H1 (cell line): ENCODE data around the gene ATP11C. TPM values are rescaled to one million over a fixed set of nuclear protein-coding genes. Genes with fewer than 3 reads are reported as not detected.

Source experiments
- CTCF ChIA-PET: fragments of 300-600 bp; sonication (Branson Sonifier 250); formaldehyde crosslinking; loops from one replicate; lab custom pipeline; 2021; ENCODE audit not compliant: partially characterized antibody; lab: Charles Lee
- POLR2A ChIA-PET: fragments of 300-600 bp; sonication (Branson Sonifier 250); formaldehyde crosslinking; loops from one replicate; lab custom pipeline; 2021; ENCODE audit warnings: inconsistent platforms; ENCODE audit not compliant: partially characterized antibody; lab: Charles Lee
- DNase-seq, 2 experiments: peaks; one replicate each; pipeline versions ENCODE4 v3.0.0 to v3.0.0-alpha.2; 2010 to 2022; ENCODE audit warnings: low spot score in 2 of 2, low read depth in 1 of 2, mixed read lengths in 1 of 2
- FAIRE-seq: peaks from 2 replicates; lab custom pipeline; 2011; peaks lifted over from hg19 to GRCh38; lab: Jason Lieb, UNC
- H2AFZ ChIP-seq: 2 replicates; pipeline ENCODE4 v1.8.1; 2012; ENCODE audit warnings: low read length, inconsistent platforms
- H2AK5ac ChIP-seq: 2 replicates; pipeline ENCODE4 v1.6.1; 2013; ENCODE audit warnings: low read depth, low read length
- H2BK120ac ChIP-seq: replicated peaks from 2 replicates; pipeline ENCODE3; 2013; ENCODE audit warnings: low read depth, low read length, inconsistent platforms
- H2BK12ac ChIP-seq: 2 replicates; pipeline ENCODE4 v1.6.1; 2013; ENCODE audit warnings: low read depth, low read length
- H2BK15ac ChIP-seq: 2 replicates; pipeline ENCODE4 v1.6.1; 2013; ENCODE audit warnings: low read length
- H2BK20ac ChIP-seq: 2 replicates; pipeline ENCODE4 v1.6.1; 2013; ENCODE audit warnings: low read length
- H2BK5ac ChIP-seq: 2 replicates; pipeline ENCODE4 v1.6.1; 2013; ENCODE audit warnings: low read depth, low read length
- H3K14ac ChIP-seq: 2 replicates; pipeline ENCODE4 v1.6.1; 2013; ENCODE audit warnings: inconsistent platforms; ENCODE audit not compliant: insufficient read length
- H3K18ac ChIP-seq: 2 replicates; pipeline ENCODE4 v1.6.1; 2013; ENCODE audit warnings: low read length; ENCODE audit errors: extremely low read depth
- H3K23ac ChIP-seq: 2 replicates; pipeline ENCODE4 v1.6.1; 2013; ENCODE audit warnings: inconsistent platforms; ENCODE audit not compliant: insufficient read length
- H3K23me2 ChIP-seq: 2 replicates; pipeline ENCODE4 v1.6.1; 2013; ENCODE audit warnings: low read depth, low read length
- H3K27ac ChIP-seq: 2 replicates; pipeline ENCODE4 v1.6.1; 2011; ENCODE audit warnings: low read depth, low read length, inconsistent platforms
- H3K27me3 ChIP-seq, 4 experiments: replicated peaks in 1 of 4; 1 replicate in 1 of 4; 2 replicates in 3 of 4; pipeline versions ENCODE4 v1.6.1 to v1.8.1; 2011 to 2013; ENCODE audit warnings: low read length in 3 of 4, mild to moderate bottlenecking in 3 of 4, inconsistent platforms in 2 of 4, mixed read lengths in 2 of 4, moderate library complexity in 1 of 4; ENCODE audit not compliant: control insufficient read depth in 3 of 4, insufficient read depth in 3 of 4; ENCODE audit errors: extremely low read depth in 1 of 4
- H3K36me3 ChIP-seq, 4 experiments: 2 replicates each; pipeline versions ENCODE4 v1.6.1 to v1.8.1; 2011 to 2013; ENCODE audit warnings: mild to moderate bottlenecking in 4 of 4, low read length in 3 of 4, moderate library complexity in 2 of 4, control low read depth in 1 of 4, inconsistent platforms in 1 of 4; ENCODE audit not compliant: insufficient read depth in 4 of 4, control insufficient read depth in 2 of 4
- H3K4ac ChIP-seq: replicated peaks from 2 replicates; pipeline ENCODE3; 2013; ENCODE audit warnings: low read length, low read depth, mixed read lengths, inconsistent platforms; ENCODE audit not compliant: insufficient read length
- H3K4me1 ChIP-seq, 4 experiments: replicated peaks in 1 of 4; 1 replicate in 1 of 4; 2 replicates in 3 of 4; pipeline versions ENCODE4 v1.6.1 to v1.8.1; 2011 to 2013; ENCODE audit warnings: low read length in 3 of 4, inconsistent platforms in 2 of 4, mixed read lengths in 1 of 4; ENCODE audit not compliant: insufficient read depth in 4 of 4, control insufficient read depth in 3 of 4
- H3K4me2 ChIP-seq, 2 experiments: 2 replicates each; pipeline versions ENCODE4 v1.6.1 to v1.8.1; 2011 to 2013; ENCODE audit warnings: low read depth in 2 of 2, low read length in 2 of 2, control low read depth in 1 of 2, inconsistent platforms in 1 of 2, mild to moderate bottlenecking in 1 of 2; ENCODE audit not compliant: insufficient read depth in 1 of 2
- H3K4me3 ChIP-seq, 4 experiments: fragments of 200-600, 300-600 bp in 1 of 4; sonication (generic), shearing (Covaris generic), sonication (Bioruptor Twin) in 1 of 4; 2 replicates each; pipeline versions ENCODE4 v1.5.1 to v1.8.1; 2011 to 2016; ENCODE audit warnings: low read length in 4 of 4, low read depth in 3 of 4, control low read depth in 2 of 4, inconsistent platforms in 2 of 4, mild to moderate bottlenecking in 2 of 4, mixed read lengths in 1 of 4, moderate library complexity in 1 of 4; ENCODE audit not compliant: insufficient read depth in 2 of 4; ENCODE audit errors: extremely low read depth in 1 of 4
- H3K56ac ChIP-seq: replicated peaks from 2 replicates; pipeline ENCODE3; 2013; ENCODE audit warnings: low read depth, mild to moderate bottlenecking, mixed read lengths, low read length, inconsistent platforms; ENCODE audit not compliant: insufficient read length
- H3K79me1 ChIP-seq: 2 replicates; pipeline ENCODE4 v1.6.1; 2013; ENCODE audit warnings: low read depth, low read length, control low read depth
- H3K79me2 ChIP-seq, 2 experiments: 2 replicates each; pipeline versions ENCODE4 v1.6.1 to v1.8.1; 2012 to 2013; ENCODE audit warnings: low read length in 2 of 2, mild to moderate bottlenecking in 2 of 2, inconsistent platforms in 1 of 2; ENCODE audit not compliant: insufficient read depth in 2 of 2, control insufficient read depth in 1 of 2
- H3K9ac ChIP-seq, 4 experiments: replicated peaks in 1 of 4; 1 replicate in 1 of 4; 2 replicates in 3 of 4; pipeline versions ENCODE4 v1.6.1 to v1.8.1; 2011 to 2013; ENCODE audit warnings: low read depth in 3 of 4, low read length in 3 of 4, control low read depth in 2 of 4, mild to moderate bottlenecking in 2 of 4, moderate library complexity in 2 of 4, inconsistent platforms in 1 of 4; ENCODE audit errors: extremely low read depth in 1 of 4
- H3K9me3 ChIP-seq, 2 experiments: 2 replicates each; pipeline versions ENCODE4 v1.6.1 to v1.8.1; 2012 to 2013; ENCODE audit warnings: mild to moderate bottlenecking in 2 of 2, moderate library complexity in 2 of 2, control low read depth in 1 of 2, inconsistent platforms in 1 of 2, low read depth in 1 of 2, low read length in 1 of 2, mixed read lengths in 1 of 2; ENCODE audit not compliant: insufficient read depth in 2 of 2
- H4K20me1 ChIP-seq, 2 experiments: replicated peaks in 1 of 2; 2 replicates each; pipeline versions ENCODE3 to v1.8.1; 2011 to 2013; ENCODE audit warnings: inconsistent platforms in 2 of 2, low read length in 2 of 2, mild to moderate bottlenecking in 1 of 2; ENCODE audit not compliant: insufficient read depth in 2 of 2, control insufficient read depth in 1 of 2
- H4K5ac ChIP-seq: 2 replicates; pipeline ENCODE4 v1.6.1; 2013; ENCODE audit warnings: low read length, low read depth, mixed read lengths, inconsistent platforms; ENCODE audit not compliant: insufficient read length
- H4K8ac ChIP-seq: 2 replicates; pipeline ENCODE4 v1.8.0; 2013; ENCODE audit warnings: mild to moderate bottlenecking, moderate library complexity, low read length, inconsistent platforms; ENCODE audit not compliant: insufficient read depth; ENCODE audit errors: extremely low read depth
- H4K91ac ChIP-seq: replicated peaks from 2 replicates; pipeline ENCODE3; 2013; ENCODE audit warnings: low read length, mixed read lengths, inconsistent platforms; ENCODE audit not compliant: insufficient read length
- CTBP2 ChIP-seq: IDR thresholded peaks from 2 replicates; pipeline ENCODE4 v1.7.0; 2011; ENCODE audit warnings: borderline replicate concordance, mild to moderate bottlenecking, moderate library complexity, mixed read lengths, low read length; ENCODE audit not compliant: insufficient read depth, insufficient read length
- FOSL1 ChIP-seq: IDR thresholded peaks from 2 replicates; pipeline ENCODE4 v1.6.1; 2011; ENCODE audit warnings: mild to moderate bottlenecking, low read depth, low read length, moderate library complexity; ENCODE audit not compliant: insufficient read depth
- SAP30 ChIP-seq: fragments of 300-600 bp; sonication (generic); IDR thresholded peaks from 2 replicates; pipeline ENCODE4 v1.7.1; 2012; ENCODE audit warnings: low read length, moderate library complexity, mild to moderate bottlenecking, inconsistent platforms; ENCODE audit not compliant: insufficient read depth, insufficient replicate concordance
- SIX5 ChIP-seq: IDR thresholded peaks from 2 replicates; pipeline ENCODE4 v1.6.1; 2011; ENCODE audit warnings: mild to moderate bottlenecking, low read depth, low read length
- ZNF274 ChIP-seq: IDR thresholded peaks from 2 replicates; pipeline ENCODE4 v1.7.0; 2012; ENCODE audit warnings: low read length, borderline replicate concordance; ENCODE audit errors: extremely low read depth
- whole genome bisulfite sequencing, 2 experiments: shearing (Covaris generic) in 1 of 2; methylation state at CpG; one replicate each; pipeline versions ENCODE4 v1.1.6 to v1.1.7; 2013 to 2015; ENCODE audit warnings: low lambda C conversion rate in 2 of 2, mixed read lengths in 2 of 2, inconsistent platforms in 1 of 2, low coverage in 1 of 2, missing lambda C conversion rate in 1 of 2; ENCODE audit not compliant: insufficient replicate concordance in 2 of 2, insufficient coverage in 1 of 2, insufficient read length in 1 of 2; ENCODE audit errors: extremely low coverage in 1 of 2, missing lambda C conversion rate in 1 of 2; 5-methylcytosine and 5-hydroxymethylcytosine counted together
- polyA plus RNA-seq, 7 experiments: library from polyadenylated mRNA; depleted of rRNA in 3 of 7; stranded (reverse) in 5 of 7; unstranded in 2 of 7; fragments of >200 nt in 5 of 7; fragments of 200-250 nt in 2 of 7; gene quantifications; 1 replicate in 5 of 7; 2 replicates in 1 of 7; 4 replicates in 1 of 7; pipeline versions ENCODE4 v1.2.1 to v1.2.3, GENCODE V29; 2011 to 2013; ENCODE audit warnings: missing spikeins in 2 of 7, mixed read lengths in 2 of 7
- total RNA-seq: library from RNA; stranded (reverse); fragmentation: NEBNext Ultra II Directional; extraction: Animal tissue kit (Norgen Biotek cat#: 25700); gene quantifications from 2 replicates; pipeline ENCODE4 v1.2.1, GENCODE V29; 2021

Gene ATP11C
- total and polyA plus RNA-seq, 2 of the 8 experiments (the other 6 are each of a cell fraction or from before 2014, with no cell fraction given) = 14.7 to 52.1 TPM

DNA sequence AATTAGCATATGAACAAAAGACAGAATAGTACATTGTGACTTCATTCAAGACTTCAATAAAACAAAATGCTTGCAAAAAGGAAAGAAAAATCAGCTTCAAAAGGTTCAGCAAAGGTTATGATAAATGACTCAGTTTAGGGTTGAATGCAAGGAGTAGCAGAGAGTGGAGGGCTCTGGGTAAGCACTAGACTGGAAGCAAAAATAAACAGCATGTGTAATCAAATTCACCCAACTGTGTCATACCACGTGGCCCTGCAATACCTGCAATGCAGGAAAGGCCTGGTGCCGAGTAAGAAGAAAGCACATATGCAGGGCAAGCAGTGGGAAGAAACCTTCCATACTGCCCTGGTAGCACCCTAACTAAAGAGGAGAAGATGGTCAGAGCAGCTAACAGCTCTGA is 88.7 kb downstream of the ATP11C start:
- DNase-seq = no peak
- H3K4me2 ChIP-seq = no peak overlapping the region

More for the DNA sequence above, 88.7 kb downstream of the ATP11C start:
- TF ChIP-seq FOSL1 (no peak), SAP30 (no peak), ZNF274 (no peak), SIX5 (no peak), CTBP2 (no peak)
- H2AFZ ChIP-seq = no peak overlapping the region
- H3K56ac ChIP-seq = no peak overlapping the region
- no peak overlapping the region for H3K4ac ChIP-seq
- H4K91ac ChIP-seq = no peak overlapping the region
- CTCF ChIA-PET = no interaction called here
- FAIRE-seq = no peak
- H2BK15ac ChIP-seq = no peak overlapping the region
- no peaks in the 10 kb centered on the region; a peak in 1 of 8 replicates for H3K36me3 ChIP-seq
- H3K27me3 ChIP-seq = no peaks in the 10 kb centered on the region
- no peak overlapping the region for H2BK5ac ChIP-seq
- no peaks in the 10 kb centered on the region for H3K23me2 ChIP-seq
- POLR2A ChIA-PET = no interaction called here
- no peak overlapping the region for H4K5ac ChIP-seq
- no peak overlapping the region for H3K9ac ChIP-seq
- no peak overlapping the region for H2BK120ac ChIP-seq
- H3K79me1 ChIP-seq = no peaks in the 10 kb centered on the region
- no peak overlapping the region for H3K4me3 ChIP-seq
- no peak overlapping the region for H2AK5ac ChIP-seq
- 47% methylated on average over 2 of the region's 2 CpGs; no CpG with 5 or more reads in 1 of the 2 experiments for WGBS, 2 experiments
- no peaks in the 10 kb centered on the region for H4K20me1 ChIP-seq
- no peak overlapping the region for H2BK12ac ChIP-seq
- no peak overlapping the region for H3K18ac ChIP-seq
- no peak overlapping the region for H3K14ac ChIP-seq
- H3K27ac ChIP-seq = no peak overlapping the region
- H2BK20ac ChIP-seq = no peak overlapping the region
- H3K9me3 ChIP-seq = no peaks in the 10 kb centered on the region; a peak in 1 of 4 replicates
- peaks cover 0 to 10% (median 4%) of the 10 kb centered on the region in 4 experiments; a peak in 6 of 7 replicates for H3K4me1 ChIP-seq
- H4K8ac ChIP-seq = no peak overlapping the region
- no peak overlapping the region for H3K23ac ChIP-seq
- H3K79me2 ChIP-seq = peaks cover 0 to 25% of the 10 kb centered on the region in 2 experiments; a peak in 2 of 4 replicates
